Activated CD4-positive, CD25-positive, alpha-beta regulatory T cell (primary cell): ENCODE measurements around the gene HNRNPUL1.
"Not testable (repeated sequence)": the region's sequence is repeated elsewhere in the genome, so short reads cannot be mapped to it uniquely, and the experiment has no call there.

Experiments
- DNase-seq, 4 experiments: peaks; one replicate each; lab custom pipeline; 2025; lab: John Stamatoyannopoulos, UW

Gene HNRNPUL1

GRCh38 chr19:41325947-41326706 is 62.0 kb downstream of the HNRNPUL1 start:
- DNase-seq, result no peak

- no peak for DNase-seq
Observed at GRCh38 chr19:41327076-41327575, 63.0 kb downstream of the HNRNPUL1 start.

GRCh38 chr19:41327576-41328156 is 63.5 kb downstream of the HNRNPUL1 start:
- peak; percentile 52 to 64 (median 60) for DNase-seq

- peak in 1 of 4 experiments; percentile 56 for DNase-seq
Observed at GRCh38 chr19:41328157-41328841, 64.1 kb downstream of the HNRNPUL1 start.

DNA sequence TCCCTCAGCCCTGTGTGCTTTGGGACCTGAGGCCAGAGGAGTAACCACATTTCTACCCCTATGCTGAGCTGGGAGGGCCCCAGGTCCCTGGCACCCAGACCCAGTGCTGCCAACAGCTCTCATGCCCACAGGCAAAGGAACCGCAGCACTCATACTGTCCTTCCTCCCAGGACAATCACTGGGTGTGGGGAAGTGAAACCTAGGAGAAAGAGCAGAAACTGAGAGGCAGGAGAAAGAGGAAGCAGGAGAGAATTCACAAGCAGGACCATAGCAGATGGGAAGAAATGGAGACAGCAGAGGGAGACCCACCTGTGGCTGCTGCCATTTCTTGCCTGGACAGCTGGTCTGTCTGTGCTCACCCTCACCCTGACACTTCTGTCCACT is 64.7 kb downstream of the HNRNPUL1 start:
- DNase-seq, result no peak

- no peak for DNase-seq
Observed at GRCh38 chr19:41330481-41330880, 66.3 kb downstream of the HNRNPUL1 start.

- DNase-seq, result no peak
Observed at GRCh38 chr19:41330946-41331678, 66.9 kb downstream of the HNRNPUL1 start.

DNA sequence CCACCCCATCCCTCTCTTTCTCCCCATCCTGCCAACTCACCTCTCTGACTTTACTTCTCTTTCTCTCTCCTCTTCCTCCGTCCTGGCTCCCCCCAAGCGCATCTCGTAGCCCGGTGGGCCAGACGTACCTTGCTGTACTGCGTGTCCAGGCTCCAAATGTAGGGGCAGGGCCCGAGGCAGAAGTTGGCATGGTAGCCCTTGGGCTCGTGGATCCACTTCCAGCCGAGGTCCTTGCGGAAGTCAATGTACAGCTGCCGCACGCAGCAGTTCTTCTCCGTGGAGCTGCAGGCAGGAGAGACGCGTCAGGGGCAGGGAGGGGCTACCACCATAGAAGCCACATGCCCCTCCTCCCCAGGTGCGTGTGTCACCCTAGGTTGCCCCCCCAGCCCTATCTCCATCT is 67.8 kb downstream of the HNRNPUL1 start:
- DNase-seq, result no peak

DNA sequence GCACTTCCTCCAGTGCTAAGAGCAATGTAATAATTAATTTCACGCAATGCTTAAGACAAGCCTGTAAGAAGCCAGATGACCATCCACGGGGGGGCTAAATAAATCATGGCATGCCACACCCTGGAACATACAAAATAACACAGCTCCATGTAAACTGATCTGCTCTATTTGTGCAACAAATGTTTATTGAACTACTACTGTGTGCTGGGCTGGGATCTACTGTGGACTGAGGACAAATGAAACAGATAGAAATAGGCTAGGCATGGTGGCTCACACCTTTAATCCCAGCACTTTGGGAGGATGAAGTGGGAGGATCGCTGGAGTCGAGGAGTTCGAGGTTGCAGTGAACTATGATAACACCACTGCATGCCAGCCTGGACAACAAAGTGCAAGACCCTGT is 68.3 kb downstream of the HNRNPUL1 start:
- no peak for DNase-seq

GRCh38 chr19:41334793-41335192 is 70.6 kb downstream of the HNRNPUL1 start:
- no peak for DNase-seq

DNA sequence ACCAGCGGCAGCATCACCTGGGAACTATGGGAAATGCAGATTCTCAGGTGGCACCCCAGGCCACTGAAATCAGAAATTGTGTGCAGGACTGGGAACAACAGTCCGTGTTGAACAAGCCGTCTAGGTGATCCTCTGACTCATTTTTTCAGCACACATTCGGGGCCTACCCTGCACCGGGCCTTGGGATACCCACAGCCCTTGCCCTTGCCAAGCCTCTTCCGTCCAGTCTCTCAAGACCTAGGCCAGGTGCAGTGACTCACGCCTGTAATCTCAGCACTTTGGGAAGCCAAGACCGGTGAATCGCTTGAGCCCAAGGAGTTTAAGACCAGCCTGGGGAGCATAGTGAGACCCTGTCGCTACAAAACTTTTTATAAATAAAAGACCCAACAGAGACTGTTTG is 71.3 kb downstream of the HNRNPUL1 start:
- DNase-seq, result no peak

DNA sequence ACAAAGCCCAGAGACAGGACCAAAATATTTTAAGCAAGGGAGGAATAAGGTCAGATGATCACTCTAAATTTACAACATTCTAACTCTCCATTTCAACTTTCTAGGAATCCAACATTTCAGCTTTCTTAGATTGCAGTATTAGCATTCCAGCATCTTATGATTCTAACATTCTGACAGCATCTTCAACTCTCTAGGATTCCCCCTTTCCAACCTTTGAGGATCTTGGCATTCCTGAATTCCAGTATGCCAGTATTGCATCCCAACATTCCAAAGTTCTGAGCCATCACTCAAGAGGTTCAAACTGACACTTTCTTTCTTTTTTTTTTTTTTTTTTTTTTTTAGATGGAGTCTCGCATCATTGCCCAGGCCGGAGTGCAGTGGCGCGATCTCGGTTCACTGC is 75.8 kb downstream of the HNRNPUL1 start:
- DNase-seq, result no peak

- DNase-seq, result no peak
Observed at GRCh38 chr19:41341669-41342490, 77.7 kb downstream of the HNRNPUL1 start.

DNA sequence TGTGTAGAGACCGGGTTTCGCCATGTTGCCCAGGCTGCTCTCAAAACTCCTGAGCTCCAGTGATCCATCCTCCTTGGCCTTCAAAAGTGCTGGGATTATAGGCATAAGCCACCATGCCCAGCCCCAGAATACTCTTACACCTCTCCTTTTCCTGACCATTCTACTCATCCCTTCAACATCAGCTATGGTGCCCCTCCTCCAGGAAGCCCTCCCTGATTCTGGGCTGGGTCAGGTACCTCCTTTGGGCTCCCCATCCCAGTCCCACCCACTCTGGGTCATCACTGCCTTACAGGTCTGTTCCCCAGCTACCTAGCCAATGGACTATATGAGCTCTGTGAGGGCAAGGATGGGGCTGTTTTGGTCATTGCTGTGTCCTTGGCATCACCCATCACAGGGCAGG is 80.0 kb downstream of the HNRNPUL1 start:
- DNase-seq, result no peak

- not testable (repeated sequence) for DNase-seq
Observed at GRCh38 chr19:41346916-41347315, 82.7 kb downstream of the HNRNPUL1 start.

DNA sequence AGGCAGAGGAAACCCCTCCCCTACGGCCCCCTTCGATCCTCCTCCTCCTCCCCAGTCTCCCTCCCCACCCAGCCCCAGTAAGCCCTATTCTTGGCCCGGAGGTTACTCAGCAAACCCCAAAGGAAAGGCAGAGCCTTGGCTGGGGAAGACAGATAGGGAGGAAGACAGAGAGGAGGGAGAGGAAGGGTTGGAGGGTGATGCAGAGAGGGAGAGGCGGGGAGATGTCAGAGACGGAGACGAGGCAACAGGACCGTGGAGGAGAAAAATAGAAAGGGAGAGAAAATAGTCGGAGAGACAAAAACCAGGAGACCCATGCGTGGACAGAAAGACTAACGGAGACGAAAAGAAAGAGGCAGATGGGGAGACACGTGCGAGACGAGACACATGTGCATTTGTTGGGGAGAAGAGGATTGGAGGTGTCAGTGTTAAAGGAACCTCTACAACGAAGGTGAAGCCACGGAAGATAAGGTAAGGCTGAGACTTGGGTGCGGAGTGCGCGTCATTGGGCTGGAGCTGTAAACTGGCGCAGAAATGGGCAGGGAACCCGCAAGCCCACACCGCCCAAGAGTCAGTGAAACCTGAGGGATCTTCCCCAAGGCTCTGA is 86.7 kb downstream of the HNRNPUL1 start:
- DNase-seq, result no peak

DNA sequence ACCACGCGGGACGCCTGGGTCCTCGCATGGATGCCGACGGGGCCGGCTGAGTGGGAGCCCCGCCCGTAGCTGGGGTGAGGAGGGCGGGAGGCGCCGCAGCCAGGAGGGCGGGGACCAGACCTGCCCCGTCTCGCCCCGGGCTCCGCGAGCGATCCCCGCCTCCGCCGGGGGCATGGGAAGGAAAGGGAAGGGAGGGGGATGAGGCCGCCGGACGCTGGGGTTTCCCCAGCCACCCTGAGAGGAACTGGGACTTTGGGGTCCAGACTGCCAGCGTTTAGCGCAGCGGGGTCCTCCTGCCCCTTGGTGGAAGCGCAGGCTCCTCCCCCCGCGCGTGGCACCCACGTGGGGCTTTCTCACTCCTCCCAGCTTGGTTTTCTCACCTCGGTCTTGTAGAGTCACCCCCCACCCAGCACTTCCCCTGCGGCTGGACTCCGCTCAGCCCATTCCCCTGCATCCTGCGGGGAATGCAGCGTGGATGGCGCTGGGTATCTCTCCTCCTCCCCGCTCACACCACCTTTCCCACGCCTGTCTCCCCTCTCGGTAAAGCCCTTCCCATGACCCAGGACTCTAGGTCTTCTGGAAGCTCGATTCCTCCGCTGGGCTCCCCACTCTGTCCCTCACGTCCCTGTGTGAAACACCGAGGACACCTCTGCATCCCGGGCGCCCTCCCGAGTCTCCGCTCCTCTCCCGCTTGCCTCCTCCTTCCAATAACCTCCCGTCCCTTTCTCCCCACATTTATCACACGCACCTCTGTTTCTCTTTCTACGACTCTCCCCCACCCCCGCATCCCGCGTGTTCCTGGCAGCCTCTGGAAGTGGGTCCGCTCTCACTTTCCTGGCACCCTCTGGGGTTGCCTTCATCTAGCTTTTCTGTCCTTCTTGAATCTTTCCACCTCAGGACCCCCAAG is 87.4 kb downstream of the HNRNPUL1 start:
- DNase-seq, result peak; percentile 71 to 77 (median 74)

DNA sequence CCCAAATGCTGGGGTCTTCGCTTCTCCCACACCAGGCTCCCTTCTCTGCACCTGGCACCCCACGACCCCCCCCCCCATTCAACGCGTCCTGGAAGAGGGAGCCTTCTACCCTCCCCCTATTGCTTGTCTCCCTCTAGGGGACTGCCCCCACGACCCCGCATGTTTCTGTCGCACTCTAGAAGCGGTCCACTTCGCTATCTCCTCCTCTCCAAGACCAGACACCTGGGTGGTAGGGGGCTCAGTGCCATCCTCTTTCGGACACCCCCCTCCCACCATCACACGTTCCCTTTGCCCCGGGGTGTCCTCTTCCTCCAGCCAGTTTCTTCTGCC is 88.1 kb downstream of the HNRNPUL1 start:
- DNase-seq, result no peak

DNA sequence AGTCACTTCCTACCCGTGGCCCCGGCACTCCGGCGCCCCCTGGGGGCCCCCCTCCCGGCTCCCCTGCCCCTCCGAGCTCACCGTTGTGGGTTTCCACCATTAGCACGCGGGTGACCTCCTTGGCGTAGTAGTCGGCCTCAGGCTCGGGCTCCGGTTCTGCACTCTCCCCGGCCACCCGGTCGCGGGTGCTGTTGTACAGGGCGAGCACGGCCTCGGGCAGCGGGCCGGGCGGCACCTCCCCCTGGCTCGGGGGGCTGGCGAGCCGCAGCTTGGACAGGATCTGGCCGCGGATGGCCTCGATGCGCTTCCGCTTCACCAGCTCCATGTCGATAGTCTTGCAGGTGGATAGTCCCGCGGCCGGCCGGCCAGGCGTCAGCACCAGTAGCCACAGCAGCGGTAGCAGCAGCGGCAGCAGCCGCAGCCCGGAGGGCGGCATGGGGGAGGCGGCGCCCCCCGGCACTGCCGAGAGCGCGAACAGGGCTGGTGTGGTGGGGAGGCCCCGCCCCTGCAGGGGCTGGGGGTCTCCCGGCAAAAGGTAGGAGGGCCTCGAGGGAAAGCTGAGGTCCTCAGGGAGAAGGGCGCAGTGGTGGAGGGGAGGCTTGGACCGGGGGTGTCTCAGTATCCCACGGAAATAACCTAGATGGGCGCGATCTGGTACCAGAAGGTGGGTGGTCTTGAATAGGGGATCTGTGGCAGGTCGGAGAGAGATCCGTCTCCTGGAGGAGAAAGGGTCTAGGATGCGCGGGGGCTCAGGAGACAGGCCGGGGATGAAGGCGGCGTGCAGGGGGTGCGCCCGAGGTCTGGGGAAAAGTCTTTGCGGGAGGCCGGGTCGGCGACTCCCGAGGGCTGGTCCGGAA is 88.7 kb downstream of the HNRNPUL1 start:
- DNase-seq, result peak; percentile 65 to 69 (median 66)
